HG03045 (cell line): ENCODE data around the gene SLC35F3.

Experiments
- ATAC-seq: cut with Tn5 transposase; IDR thresholded peaks from one replicate; pipeline ENCODE4 v1.9.1; 2021; ENCODE audit warnings: mild to moderate bottlenecking, moderate library complexity; ENCODE audit not compliant: unreplicated experiment

Gene SLC35F3

DNA sequence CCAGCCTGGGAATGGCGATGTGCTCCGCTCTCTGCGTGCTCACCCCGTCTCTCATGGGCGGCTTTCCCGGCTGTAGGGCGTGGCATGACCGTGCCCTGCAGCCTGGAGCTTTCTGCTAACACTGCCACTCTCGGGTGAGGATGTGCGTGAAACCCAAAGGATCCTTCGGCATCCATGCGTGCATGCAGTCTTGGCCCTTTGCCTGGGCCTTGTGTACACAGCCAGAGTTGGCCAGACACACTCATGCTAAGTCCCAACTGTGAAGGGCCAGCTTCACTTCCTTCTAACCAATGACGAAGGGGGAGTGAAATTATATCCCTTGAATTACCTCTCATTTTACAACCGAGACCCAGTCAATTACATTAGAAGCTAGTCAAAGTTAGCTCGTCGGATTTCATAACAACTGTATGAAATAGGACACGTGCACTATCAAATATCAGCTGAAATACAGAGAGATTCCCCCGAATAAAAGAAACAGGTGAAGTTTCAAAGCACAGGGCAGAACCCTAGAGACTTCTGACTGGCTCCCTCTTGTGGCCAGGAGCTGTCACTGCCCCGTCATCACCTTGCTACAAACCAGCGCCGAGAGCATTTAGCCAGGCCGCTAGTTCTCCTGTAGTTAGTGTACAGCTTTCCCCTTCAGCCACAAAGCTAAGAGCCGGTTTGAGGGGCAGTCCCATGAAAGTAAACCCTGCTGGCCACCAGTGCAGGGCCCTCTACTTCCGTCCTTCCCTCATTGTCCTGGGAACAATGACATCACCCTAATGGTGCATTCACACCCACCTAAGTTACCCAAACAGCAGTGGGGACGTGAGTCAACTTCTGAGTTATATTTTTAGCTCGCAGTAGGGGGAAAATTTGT is 405.4 kb downstream of the SLC35F3 start:
- ATAC-seq: peak; percentile 83

DNA sequence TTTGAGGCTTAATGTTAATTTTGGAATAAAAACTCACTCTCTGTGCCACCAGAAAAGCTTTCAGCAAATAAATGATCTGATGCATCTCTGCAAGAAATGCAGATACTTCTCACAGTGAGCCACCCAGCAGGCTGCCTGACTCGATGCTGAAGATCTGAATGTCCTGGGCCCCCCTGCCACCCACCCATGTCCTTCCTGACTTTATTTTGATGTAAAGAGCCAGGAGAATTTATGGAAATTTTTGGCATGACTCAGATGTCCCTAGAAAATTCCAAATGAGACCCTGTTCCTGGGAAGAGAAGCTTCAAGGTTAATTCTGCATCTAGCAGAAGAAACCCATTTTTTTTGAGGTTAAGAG is 406.0 kb downstream of the SLC35F3 start:
- no peak for ATAC-seq

DNA sequence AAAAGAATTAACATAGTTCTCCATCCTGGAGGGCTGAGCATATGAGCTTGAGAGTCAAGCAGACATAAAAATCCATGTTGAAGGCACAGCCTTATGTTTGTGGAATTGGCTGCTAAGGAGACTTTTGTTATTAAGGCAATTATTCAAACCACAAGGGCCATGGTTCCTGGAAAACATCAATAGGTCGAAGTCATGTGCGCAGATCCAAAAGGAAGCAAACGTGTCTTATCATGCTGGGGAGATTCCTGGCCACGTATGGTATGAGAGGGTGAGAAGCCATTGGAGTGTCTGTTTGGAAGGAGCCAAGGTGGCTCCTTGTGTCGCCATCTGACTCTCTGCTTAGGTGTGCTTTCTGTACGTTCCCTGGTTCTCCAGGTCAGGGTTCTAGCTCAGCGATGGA is 406.9 kb downstream of the SLC35F3 start:
- no peak for ATAC-seq

DNA sequence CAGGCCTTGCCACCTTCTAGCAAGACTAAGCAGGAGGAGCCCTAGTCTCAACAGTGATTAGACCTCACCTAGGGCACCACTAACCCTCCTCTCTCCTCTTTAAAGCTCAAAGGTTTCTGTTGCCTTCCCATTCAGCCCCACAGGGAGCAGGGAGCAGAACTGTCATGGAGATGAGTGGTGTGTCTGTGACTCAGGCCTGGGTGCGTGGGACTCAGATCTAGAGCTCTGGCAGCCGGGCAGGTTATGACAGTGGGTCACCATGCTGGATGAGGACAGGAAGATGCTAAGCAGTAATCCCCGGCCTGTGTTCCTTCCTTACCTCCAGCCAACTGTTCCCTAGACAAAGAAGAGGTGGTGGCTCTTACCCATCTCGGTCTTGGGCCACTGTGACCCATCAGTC is 408.7 kb downstream of the SLC35F3 start:
- ATAC-seq: no peak

DNA sequence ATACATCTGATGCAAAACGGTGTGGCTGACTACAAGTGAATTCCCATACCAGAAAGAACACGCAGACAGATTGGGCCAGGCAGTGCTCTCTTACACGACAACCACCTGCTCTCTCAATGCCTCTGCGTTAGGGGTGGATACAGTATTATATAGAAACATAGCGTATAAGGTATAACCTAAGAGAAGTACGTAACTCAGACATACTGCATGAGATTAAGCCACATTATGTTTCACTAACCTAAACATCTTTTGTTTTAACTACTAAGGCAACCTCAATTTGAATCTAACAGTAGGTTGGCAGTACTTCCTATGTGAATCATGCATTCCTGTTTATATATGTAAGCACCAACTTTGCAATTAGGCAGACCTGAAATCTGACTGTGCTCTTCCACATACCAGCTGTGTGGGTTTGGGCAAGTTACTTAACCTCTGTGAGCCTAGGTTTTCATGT is 410.6 kb downstream of the SLC35F3 start:
- ATAC-seq: no peak

DNA sequence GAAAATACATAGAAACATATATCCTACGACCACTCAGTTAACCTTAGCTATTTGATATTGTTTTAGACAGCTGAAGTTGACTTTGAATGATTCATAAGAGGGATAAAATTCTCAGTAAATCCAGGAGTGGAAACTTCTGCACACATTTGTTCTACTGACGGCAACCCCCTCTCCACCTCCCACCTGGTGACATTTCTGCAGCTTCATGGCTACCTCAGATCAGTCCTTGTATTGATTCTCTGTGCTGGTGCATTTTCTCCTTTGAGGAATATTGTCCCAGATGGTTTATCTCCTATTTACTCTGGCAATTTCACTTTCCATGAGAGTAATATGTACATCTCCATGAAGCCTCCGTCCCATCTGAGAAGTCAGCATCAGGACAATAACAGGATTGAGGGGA is 411.1 kb downstream of the SLC35F3 start:
- ATAC-seq: no peak

DNA sequence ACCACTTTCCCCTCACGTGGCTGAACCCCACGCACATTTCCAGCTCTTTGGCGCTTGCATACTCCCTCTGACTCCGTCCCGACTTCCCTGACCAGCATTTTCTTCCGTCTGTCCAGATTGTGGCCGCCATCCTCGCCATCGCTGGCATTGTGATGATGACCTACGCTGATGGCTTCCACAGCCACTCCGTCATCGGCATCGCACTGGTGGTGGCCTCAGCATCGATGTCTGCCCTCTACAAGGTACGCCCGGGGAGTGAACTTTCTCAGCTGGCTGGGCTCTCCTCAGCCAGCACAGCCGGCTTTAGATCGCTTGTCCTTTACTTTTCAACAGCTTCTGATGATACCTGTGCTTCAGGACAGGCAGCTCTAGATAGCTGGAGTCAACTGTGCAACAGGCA is 412.0 kb downstream of the SLC35F3 start:
- no peak for ATAC-seq

DNA sequence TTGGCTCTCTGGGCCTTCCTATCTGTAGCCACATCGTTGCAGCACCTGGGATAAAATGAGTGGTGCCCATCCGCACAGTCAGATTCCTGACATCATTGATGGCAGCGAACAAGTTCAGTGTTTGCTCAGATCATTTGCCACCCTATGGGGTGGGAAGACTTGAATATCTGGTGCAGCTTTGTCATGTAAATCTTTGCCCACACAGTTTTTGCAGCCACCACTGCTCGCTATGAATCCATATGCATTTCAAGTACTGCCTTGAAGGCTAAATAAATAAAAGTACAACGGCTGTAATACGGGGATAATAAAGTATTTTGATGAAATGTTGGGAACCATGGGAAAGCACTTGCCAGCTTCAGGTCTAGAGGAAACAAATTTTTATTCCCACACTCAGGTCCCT is 412.5 kb downstream of the SLC35F3 start:
- ATAC-seq: no peak

DNA sequence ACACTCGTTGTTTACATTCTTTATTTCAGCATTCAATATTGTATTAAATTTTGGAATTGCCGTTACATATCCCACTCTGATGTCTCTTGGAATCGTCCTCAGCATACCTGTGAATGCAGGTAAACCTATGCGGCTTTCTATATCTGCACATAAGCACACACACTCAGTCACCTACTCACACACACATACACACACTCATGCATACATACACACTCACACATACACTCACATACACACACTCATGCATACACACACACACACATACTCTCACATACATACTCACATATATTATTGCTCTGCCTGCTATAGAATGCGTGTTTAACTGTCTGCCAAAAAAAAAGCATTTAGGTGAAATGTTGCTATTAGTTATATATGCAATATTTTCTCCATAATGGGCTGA is 415.6 kb downstream of the SLC35F3 start:
- ATAC-seq: no peak

DNA sequence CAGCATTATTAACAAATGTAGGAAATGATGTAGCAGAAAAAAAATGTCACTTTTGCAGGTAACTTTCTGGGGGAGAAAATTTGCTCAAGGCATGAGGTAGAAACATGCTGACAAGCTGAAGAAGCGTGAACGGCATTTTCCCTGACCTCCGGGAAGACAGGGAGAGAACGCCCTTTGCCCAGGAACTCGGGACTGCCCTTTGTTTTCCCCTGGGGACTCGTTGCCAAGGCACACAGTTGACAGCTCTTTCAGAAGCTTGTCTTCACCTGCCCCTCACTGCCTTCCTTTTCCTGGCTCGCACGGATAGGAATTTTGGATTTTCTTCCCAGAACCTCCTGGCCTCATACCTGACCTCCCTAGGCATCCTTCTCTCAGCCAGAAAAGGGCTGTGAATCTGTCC is 416.1 kb downstream of the SLC35F3 start:
- no peak for ATAC-seq

DNA sequence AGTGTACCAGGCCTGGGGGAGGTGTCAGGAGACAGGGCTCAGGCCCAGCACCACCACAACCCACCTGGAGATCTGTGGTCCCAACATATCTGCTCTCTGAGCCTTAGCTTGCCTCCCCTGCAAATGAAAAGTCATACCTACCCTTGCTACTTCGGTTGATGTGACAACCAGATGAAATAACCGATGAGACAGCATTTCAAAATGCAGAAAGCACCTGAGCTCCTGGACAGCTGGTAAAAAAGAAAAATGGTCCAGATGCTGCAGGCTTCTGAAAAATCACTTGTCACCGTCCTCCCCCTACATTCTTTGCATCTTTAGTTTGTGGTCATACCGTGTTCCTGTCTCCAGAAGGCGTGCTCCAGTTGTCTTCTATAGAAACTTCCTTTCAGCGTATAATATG is 416.8 kb downstream of the SLC35F3 start:
- ATAC-seq: no peak

DNA sequence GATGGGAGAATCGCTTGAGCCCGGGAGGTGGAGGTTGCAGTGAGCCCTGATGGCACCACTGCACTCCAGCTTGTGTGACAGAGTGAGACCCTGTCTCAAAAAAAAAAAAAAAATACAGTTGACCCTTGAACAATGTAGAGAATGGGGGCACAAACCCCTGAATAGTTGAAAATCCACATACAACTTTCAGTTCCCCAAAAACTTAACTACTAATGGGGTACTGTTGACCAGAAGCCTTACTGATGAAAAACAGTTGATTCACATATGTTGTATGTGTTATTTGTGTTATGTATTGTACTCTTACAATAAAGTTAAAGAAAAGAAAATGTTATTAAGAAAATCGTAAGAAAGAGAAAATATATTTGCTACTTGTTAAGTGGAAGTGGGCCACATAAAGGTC is 417.6 kb downstream of the SLC35F3 start:
- no peak for ATAC-seq

DNA sequence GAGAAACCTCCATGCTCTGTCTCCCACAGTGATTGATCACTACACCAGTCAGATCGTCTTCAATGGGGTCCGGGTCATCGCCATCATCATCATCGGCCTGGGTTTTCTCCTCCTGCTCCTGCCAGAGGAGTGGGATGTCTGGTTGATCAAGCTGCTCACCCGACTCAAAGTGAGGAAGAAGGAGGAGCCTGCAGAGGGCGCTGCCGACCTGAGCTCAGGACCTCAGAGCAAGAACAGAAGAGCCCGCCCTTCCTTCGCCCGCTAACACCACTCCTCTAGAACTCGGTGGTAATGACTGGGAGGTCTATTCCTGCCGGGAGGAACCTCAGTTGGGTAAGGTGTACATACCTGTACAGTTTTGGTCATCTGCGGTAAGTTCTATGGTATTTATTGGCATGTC is 418.5 kb downstream of the SLC35F3 start:
- no peak for ATAC-seq

DNA sequence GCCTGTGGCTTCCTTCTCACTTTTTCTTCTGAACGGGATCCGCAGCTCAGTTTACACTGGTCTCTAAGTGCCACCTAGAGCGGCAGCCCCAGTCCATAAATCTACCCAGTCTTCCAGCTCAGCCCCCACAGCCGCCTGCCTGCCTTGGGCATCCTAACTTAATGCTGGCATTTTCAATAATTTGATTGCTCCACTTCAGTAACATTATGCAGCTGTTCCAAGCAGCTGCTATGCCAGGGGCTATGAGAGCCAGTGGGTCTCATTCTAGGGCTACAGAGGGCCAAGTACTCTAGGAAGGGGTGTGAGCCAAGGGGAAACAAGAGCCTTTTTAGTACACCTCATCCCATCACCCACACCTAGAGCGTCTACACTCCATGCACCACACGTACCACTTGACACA is 420.3 kb downstream of the SLC35F3 start:
- ATAC-seq: no peak

DNA sequence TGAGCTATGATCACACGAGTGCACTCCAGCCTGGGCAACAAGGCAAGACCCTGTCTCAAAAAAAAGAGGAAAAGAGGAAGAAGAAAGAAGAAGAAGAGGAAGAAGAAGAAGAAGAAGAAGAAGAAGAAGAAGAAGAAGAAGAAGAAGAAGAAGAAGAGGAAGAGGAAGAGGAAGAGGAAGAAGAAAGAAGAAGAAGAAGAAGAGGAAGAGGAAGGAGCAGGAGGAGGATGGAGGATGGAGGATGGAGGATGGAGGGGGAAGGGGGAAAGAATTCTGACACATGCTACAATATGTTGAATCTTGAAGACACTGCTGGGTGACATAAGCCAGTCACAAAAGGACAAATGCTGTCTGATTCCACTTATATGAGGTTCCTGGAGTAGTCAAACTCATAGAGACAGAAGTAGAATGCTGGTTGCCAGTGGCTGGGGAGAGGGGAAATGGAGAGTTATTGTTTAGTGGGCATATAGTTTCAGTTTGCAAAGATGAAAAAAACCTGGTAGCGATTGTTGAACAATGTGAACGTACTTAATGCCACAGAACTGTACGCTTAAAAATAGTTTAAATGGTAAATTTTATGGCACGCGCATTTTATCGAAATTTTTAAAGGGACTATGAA is 421.5 kb downstream of the SLC35F3 start:
- peak; percentile 13 for ATAC-seq

DNA sequence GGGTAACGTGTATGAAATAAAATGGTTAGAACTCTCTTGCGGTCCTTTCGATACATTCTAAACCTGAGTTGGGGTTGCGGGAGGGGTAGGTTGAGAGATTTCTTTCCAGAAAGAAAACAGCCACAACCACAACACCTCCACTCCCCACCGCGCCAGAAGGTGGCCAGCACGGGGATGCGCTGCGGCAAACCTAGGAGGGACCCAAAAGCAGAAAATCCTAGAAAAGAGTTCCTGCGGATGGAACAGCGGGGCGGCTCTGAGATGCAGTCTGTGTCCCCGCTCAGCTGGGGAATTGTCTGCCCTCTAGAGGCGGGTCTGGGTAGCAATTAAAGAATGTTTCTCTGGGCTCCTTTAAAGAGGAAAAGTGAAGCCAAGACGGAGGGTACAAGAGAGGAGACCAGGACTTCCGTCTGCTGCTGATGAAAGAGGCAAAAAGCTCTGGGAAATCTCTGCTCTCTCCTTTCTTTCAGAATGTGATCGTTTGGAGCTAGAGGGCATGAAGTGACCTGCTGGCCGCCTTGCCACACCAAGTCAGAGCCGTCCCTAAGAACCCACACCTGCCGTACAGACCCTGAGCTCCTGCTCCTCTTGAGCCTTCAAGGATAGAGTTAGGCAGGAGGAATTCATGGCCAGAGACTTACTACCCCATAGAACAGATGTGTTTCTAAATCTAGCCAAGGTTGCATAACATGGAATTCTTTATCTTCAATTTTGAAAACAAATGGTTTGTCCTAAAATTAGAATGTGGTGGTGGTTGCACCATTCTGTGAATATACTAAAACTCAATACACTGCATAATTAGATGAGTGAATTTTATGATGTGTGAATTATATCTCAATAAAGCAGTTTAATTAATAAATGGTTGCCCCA is 422.3 kb downstream of the SLC35F3 start:
- ATAC-seq: peak; percentile 77

DNA sequence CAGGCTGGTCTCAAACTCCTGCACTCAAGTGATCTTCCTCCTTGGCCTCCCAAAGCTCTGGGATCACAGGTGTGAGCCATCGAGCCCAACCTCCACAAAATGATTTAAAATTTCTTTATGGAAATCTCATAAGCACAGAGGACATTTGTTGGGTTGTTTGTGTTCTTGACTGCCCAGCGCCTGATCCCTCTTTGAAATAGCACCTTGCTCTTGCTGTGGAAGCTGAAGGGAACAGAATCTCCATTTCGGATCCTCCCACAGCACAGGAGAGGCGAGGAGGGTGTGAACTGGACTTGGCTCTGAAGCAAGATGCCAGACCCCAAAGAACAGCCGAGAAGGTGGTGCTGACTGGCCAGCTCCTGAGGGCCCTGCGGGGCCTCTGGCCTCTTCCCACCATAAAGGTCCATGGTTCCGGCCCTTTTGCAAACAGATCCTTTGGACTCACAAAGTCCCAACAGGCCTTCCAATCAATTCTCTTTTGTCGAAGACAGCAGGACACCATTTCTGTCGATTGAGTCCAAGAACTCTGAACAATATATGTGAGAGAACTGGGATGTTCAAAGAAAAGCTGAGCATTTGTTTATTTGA is 423.2 kb downstream of the SLC35F3 start:
- no peak for ATAC-seq

DNA sequence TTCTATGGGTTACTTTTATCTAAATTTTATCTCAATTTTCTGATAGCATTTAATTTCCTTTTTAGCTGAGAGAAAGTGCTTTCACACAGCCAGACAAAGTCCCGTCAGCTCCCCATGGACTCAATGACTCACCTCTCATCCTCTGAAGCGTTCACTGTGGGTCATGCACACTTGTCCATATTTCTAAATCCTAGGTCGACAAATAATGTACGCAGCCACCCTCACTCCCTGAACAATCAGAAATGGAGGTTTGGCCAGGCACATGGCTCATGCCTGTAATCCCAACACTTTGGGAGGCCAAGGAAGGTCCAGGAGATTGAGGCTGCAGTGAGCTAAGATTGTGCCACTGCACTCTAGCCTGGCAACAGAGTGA is 426.4 kb downstream of the SLC35F3 start:
- no peak for ATAC-seq

DNA sequence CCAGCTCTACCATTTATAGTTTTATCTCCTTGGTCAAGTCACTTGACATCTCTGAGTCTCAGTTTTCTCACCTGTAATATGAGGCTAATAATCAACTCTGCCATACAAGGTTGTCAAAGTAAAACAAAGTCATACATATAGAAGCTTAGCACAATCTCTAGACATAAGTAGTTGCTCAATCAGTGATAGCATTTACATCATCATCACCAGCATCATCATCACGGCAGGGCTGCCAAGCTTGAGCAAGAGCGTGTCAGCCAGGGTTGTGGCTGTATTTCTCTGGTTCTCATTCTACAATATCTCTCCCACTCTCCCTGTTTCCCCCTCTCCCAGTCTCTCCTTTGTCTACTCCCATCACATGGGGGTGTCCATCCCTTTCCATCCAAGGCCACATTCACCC is 427.0 kb downstream of the SLC35F3 start:
- ATAC-seq: no peak

DNA sequence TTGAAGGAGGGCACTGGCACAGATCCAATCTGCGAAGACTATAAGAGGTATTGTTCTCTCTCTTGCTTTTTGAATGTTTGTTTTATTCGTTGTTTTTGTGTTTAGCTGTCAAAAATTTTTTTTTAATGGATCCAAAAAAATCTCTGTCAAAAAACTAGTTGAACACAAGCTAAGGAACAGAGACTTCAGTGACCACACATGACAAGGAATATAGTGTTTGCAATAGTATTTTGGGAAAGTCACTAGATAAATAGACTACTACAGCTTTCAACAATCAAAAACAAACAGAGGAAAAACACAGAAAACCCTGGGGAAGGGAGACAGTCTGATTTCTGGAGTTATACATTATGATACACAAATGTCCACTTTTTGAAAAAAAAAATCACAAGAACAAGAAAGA is 431.9 kb downstream of the SLC35F3 start:
- no peak for ATAC-seq

DNA sequence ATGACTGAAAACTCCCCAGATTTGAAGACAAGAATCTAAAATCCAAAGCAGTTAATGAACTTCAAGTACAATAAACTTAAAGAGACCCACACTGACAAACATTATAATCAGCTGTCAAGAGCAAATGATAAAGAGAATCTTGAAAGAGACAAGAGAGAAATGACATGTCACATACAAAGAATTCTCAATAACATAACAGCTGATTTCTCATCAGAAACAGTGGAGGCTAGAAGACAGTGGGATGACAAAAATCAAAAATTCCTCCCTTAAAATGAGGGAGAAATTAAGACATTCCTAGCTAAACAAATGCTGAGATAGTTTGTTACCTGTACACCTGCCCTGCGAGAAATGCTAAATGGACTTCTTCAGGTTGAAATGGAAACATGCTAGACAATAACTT is 432.8 kb downstream of the SLC35F3 start:
- no peak for ATAC-seq
